H9 (cell line): ENCODE measurements around the gene SLC17A2. TPM values are rescaled to one million over a fixed set of nuclear protein-coding genes. Genes with fewer than 3 reads are reported as not detected.

Source experiments
- DNase-seq: peaks from one replicate; pipeline ENCODE4 v3.0.0-alpha.2; 2017
- H2AFZ ChIP-seq: one replicate; pipeline ENCODE4 v1.6.1; 2013; ENCODE audit warnings: mild to moderate bottlenecking, low read length, control low read depth, moderate library complexity
- H2AK5ac ChIP-seq: 2 replicates; pipeline ENCODE4 v1.6.1; 2013; ENCODE audit warnings: low read length, control low read depth, mixed read lengths; ENCODE audit not compliant: insufficient read length
- H2BK120ac ChIP-seq: one replicate; pipeline ENCODE4 v1.6.1; 2013; ENCODE audit warnings: low read depth, mild to moderate bottlenecking, low read length, control low read depth, inconsistent platforms; ENCODE audit not compliant: poor library complexity, severe bottlenecking
- H2BK12ac ChIP-seq: 2 replicates; pipeline ENCODE4 v1.6.1; 2013; ENCODE audit warnings: low read length, control low read depth, mixed read lengths, low read depth; ENCODE audit not compliant: insufficient read length
- H2BK15ac ChIP-seq: 2 replicates; pipeline ENCODE4 v1.6.1; 2013; ENCODE audit warnings: low read depth, low read length, control low read depth
- H2BK20ac ChIP-seq: one replicate; pipeline ENCODE4 v1.6.1; 2013; ENCODE audit warnings: low read depth, mild to moderate bottlenecking, low read length, control low read depth, inconsistent platforms; ENCODE audit not compliant: poor library complexity, severe bottlenecking
- H2BK5ac ChIP-seq: 2 replicates; pipeline ENCODE4 v1.6.1; 2013; ENCODE audit warnings: low read length, control low read depth, mixed read lengths; ENCODE audit not compliant: insufficient read length
- H3K14ac ChIP-seq: 2 replicates; pipeline ENCODE4 v1.6.1; 2013; ENCODE audit warnings: low read length, control low read depth; ENCODE audit not compliant: insufficient read depth
- H3K18ac ChIP-seq: 2 replicates; pipeline ENCODE4 v1.6.1; 2013; ENCODE audit warnings: low read depth, mild to moderate bottlenecking, mixed read lengths, low read length, control low read depth; ENCODE audit not compliant: insufficient read length
- H3K23ac ChIP-seq: 2 replicates; pipeline ENCODE4 v1.6.1; 2013; ENCODE audit warnings: low read length, control low read depth, mixed read lengths, low read depth; ENCODE audit not compliant: insufficient read length
- H3K23me2 ChIP-seq: 2 replicates; pipeline ENCODE4 v1.6.1; 2013; ENCODE audit warnings: low read depth, mild to moderate bottlenecking, mixed read lengths, low read length, control low read depth; ENCODE audit not compliant: insufficient read length, poor library complexity, severe bottlenecking
- H3K27ac ChIP-seq: 2 replicates; pipeline ENCODE4 v1.5.1; 2013; ENCODE audit warnings: low read length, control low read depth, mixed read lengths, low read depth; ENCODE audit not compliant: insufficient read length
- H3K27me3 ChIP-seq: 2 replicates; pipeline ENCODE4 v1.6.1; 2013; ENCODE audit warnings: low read length, control low read depth, inconsistent platforms; ENCODE audit not compliant: insufficient read depth
- H3K4ac ChIP-seq: 2 replicates; pipeline ENCODE4 v1.6.1; 2013; ENCODE audit warnings: low read depth, mild to moderate bottlenecking, control low read depth, inconsistent platforms, low read length, moderate library complexity
- H3K4me1 ChIP-seq: 2 replicates; pipeline ENCODE4 v1.6.1; 2013; ENCODE audit warnings: low read length, control low read depth, inconsistent platforms; ENCODE audit not compliant: insufficient read depth
- H3K4me2 ChIP-seq: 2 replicates; pipeline ENCODE4 v1.6.1; 2013; ENCODE audit warnings: low read length, control low read depth, mixed read lengths; ENCODE audit not compliant: insufficient read length, insufficient read depth
- H3K56ac ChIP-seq: 2 replicates; pipeline ENCODE4 v1.6.1; 2013; ENCODE audit warnings: low read depth, mild to moderate bottlenecking, mixed read lengths, low read length, control low read depth; ENCODE audit not compliant: insufficient read length
- H3K79me1 ChIP-seq: 2 replicates; pipeline ENCODE4 v1.6.1; 2013; ENCODE audit warnings: low read depth, mild to moderate bottlenecking, moderate library complexity, low read length, control low read depth, inconsistent platforms; ENCODE audit not compliant: insufficient read depth, poor library complexity, severe bottlenecking
- H3K79me2 ChIP-seq: 2 replicates; pipeline ENCODE4 v1.6.1; 2013; ENCODE audit warnings: low read length, control low read depth, inconsistent platforms; ENCODE audit not compliant: insufficient read depth
- H3K9ac ChIP-seq: 2 replicates; pipeline ENCODE4 v1.6.1; 2013; ENCODE audit warnings: low read length, control low read depth, mixed read lengths; ENCODE audit not compliant: insufficient read length; ENCODE audit errors: extremely low read depth
- H3K9me3 ChIP-seq: one replicate; pipeline ENCODE4 v1.6.1; 2013; ENCODE audit warnings: low read depth, low read length, inconsistent platforms; ENCODE audit not compliant: control insufficient read depth
- H3T11ph ChIP-seq: one replicate; pipeline ENCODE4 v1.6.1; 2013; ENCODE audit warnings: mild to moderate bottlenecking, low read length, control low read depth, inconsistent platforms
- H4K20me1 ChIP-seq: one replicate; pipeline ENCODE4 v1.6.1; 2013; ENCODE audit not compliant: control insufficient read depth, insufficient read length, insufficient read depth
- H4K5ac ChIP-seq: 2 replicates; pipeline ENCODE4 v1.6.1; 2013; ENCODE audit warnings: low read depth, mild to moderate bottlenecking, mixed read lengths, low read length, control low read depth; ENCODE audit not compliant: insufficient read length
- H4K8ac ChIP-seq: replicated peaks from 2 replicates; pipeline ENCODE4 v1.6.1; 2013; ENCODE audit warnings: low read length, control low read depth, mixed read lengths, low read depth; ENCODE audit not compliant: insufficient read length
- H4K91ac ChIP-seq: 2 replicates; pipeline ENCODE4 v1.6.1; 2013; ENCODE audit warnings: low read depth, mild to moderate bottlenecking, moderate library complexity, mixed read lengths, low read length, control low read depth; ENCODE audit not compliant: insufficient read length
- H3K27ac Mint-ChIP-seq, 3 experiments: 2 replicates in 2 of 3; 3 replicates in 1 of 3; pipeline ENCODE4 v1.8.0; 2020 to 2021; ENCODE audit warnings: mixed read lengths in 3 of 3, mild to moderate bottlenecking in 1 of 3, moderate library complexity in 1 of 3
- H3K27me3 Mint-ChIP-seq: 2 replicates; pipeline ENCODE4 v1.8.0; 2021; ENCODE audit warnings: low read depth, mild to moderate bottlenecking, moderate library complexity, mixed read lengths
- H3K36me3 Mint-ChIP-seq, 3 experiments: 2 replicates in 2 of 3; 3 replicates in 1 of 3; pipeline ENCODE4 v1.8.0; 2020 to 2021; ENCODE audit warnings: low read depth in 3 of 3, mixed read lengths in 3 of 3; ENCODE audit not compliant: insufficient read depth in 1 of 3
- H3K4me1 Mint-ChIP-seq, 2 experiments: 2 replicates each; pipeline ENCODE4 v1.8.0; 2020; ENCODE audit warnings: mixed read lengths in 2 of 2
- H3K4me3 Mint-ChIP-seq, 2 experiments: 2 replicates in 1 of 2; 3 replicates in 1 of 2; pipeline ENCODE4 v1.8.0; 2020 to 2021; ENCODE audit warnings: mild to moderate bottlenecking in 2 of 2, mixed read lengths in 2 of 2, moderate library complexity in 1 of 2
- H3K9me3 Mint-ChIP-seq, 2 experiments: 2 replicates in 1 of 2; 3 replicates in 1 of 2; pipeline ENCODE4 v1.8.0; 2020; ENCODE audit warnings: mild to moderate bottlenecking in 2 of 2, mixed read lengths in 2 of 2, moderate library complexity in 1 of 2
- WGBS: extraction: QIAGEN DNeasy Blood & Tissue Kit; methylation state at CpG from one replicate; pipeline ENCODE4 v1.1.7; 2013; ENCODE audit warnings: missing lambda C conversion rate, low lambda C conversion rate, mixed read lengths; ENCODE audit not compliant: insufficient read length; ENCODE audit errors: extremely low coverage; 5-methylcytosine and 5-hydroxymethylcytosine counted together
- total RNA-seq: library from RNA; stranded (reverse); gene quantifications from 2 replicates; pipeline ENCODE4 v1.2.1, GENCODE V29; 2021
- TF ChIP-seq, protein P1 (sequence below): fragments of 200-600 bp; sonication (generic); conservative IDR thresholded peaks from 3 replicates; pipeline ENCODE4 v1.8.0; 2021; ENCODE audit warnings: antibody characterized with exemption, mild to moderate bottlenecking

The SLC17A2 gene
- total RNA-seq, 1 experiment from 2014 or later: not detected

DNA sequence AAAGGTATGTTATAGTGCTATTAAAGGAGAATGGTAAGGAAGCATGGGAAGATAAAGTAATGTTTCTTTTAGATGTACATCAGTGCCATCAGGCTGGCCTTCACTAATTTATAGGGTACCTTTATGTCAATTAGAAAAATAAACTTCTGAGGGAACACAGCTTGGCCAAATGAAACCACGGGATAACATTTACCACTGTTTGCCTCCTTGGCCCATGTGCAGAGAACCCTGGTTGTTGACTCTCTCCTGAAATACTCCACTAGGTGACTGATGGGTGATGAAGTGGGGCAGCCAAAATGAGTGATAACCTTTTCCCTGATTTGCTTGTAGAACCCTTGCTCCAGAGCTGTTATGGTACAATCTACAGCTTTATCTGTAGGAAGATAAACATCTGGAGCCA lies 41.6 kb upstream of the SLC17A2 start:
- Histone ChIP-seq H2BK5ac (no peak overlapping the region), H2BK120ac (no peak overlapping the region), H3K9me3 (no peaks in the 10 kb centered on the region), H2BK12ac (no peak overlapping the region), H2AFZ (no peak overlapping the region), H3K4ac (no peak overlapping the region), H3K18ac (no peak overlapping the region), H3K27me3 (no peaks in the 10 kb centered on the region), H3T11ph (no peak overlapping the region), H4K5ac (no peak overlapping the region), H4K20me1 (no peaks in the 10 kb centered on the region), H3K14ac (no peak overlapping the region), H3K9ac (no peak overlapping the region), H3K4me1 (no peaks in the 10 kb centered on the region), H2BK15ac (no peak overlapping the region), H4K91ac (no peak overlapping the region), H3K56ac (no peak overlapping the region), H2BK20ac (no peak overlapping the region), H3K79me2 (no peaks in the 10 kb centered on the region), H4K8ac (no peak overlapping the region), H3K27ac (no peak overlapping the region), H3K23me2 (no peaks in the 10 kb centered on the region), H3K4me2 (no peak overlapping the region), H2AK5ac (no peak overlapping the region), H3K23ac (no peak overlapping the region), H3K79me1 (no peaks in the 10 kb centered on the region)
- TF ChIP-seq, protein P1, sequence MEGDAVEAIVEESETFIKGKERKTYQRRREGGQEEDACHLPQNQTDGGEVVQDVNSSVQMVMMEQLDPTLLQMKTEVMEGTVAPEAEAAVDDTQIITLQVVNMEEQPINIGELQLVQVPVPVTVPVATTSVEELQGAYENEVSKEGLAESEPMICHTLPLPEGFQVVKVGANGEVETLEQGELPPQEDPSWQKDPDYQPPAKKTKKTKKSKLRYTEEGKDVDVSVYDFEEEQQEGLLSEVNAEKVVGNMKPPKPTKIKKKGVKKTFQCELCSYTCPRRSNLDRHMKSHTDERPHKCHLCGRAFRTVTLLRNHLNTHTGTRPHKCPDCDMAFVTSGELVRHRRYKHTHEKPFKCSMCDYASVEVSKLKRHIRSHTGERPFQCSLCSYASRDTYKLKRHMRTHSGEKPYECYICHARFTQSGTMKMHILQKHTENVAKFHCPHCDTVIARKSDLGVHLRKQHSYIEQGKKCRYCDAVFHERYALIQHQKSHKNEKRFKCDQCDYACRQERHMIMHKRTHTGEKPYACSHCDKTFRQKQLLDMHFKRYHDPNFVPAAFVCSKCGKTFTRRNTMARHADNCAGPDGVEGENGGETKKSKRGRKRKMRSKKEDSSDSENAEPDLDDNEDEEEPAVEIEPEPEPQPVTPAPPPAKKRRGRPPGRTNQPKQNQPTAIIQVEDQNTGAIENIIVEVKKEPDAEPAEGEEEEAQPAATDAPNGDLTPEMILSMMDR: no peak
- Mint-ChIP-seq H3K27ac (no peak overlapping the region), H3K9me3 (no peaks in the 10 kb centered on the region), H3K4me1 (peaks cover 8 to 13% of the 10 kb centered on the region in 2 experiments), H3K4me3 (no peak overlapping the region), H3K27me3 (no peaks in the 10 kb centered on the region; the same call in 1 of the 2 replicates), H3K36me3 (peaks cover 3 to 36% (median 32%) of the 10 kb centered on the region in 3 experiments; a peak in 6 of 7 replicates)
- no CpG with 5 or more reads among the region's 1 CpG for WGBS
- no peak for DNase-seq
